Keratinocyte (primary cell): ENCODE data around the gene MALL. TPM values are rescaled to one million over a fixed set of nuclear protein-coding genes. Genes with fewer than 3 reads are reported as not detected.
"Not testable (repeated sequence)": the region's sequence is repeated elsewhere in the genome, so short reads cannot be mapped to it uniquely, and the experiment has no call there.

Source experiments
- DNase-seq: peaks from one replicate; pipeline ENCODE4 v3.0.0-alpha.2; 2011; ENCODE audit warnings: low read depth, missing footprints, low spot score
- FAIRE-seq: peaks from 2 replicates; lab custom pipeline; 2011; peaks lifted over from hg19 to GRCh38; lab: Jason Lieb, UNC
- H2AFZ ChIP-seq: 2 replicates; pipeline ENCODE4 v1.6.0; 2012; ENCODE audit warnings: low read length, control low read depth, inconsistent platforms; ENCODE audit not compliant: control insufficient read depth
- H3K27ac ChIP-seq: 2 replicates; pipeline ENCODE4 v1.5.1; 2011; ENCODE audit warnings: low read length; ENCODE audit not compliant: control insufficient read depth, insufficient read depth
- H3K27me3 ChIP-seq: 3 replicates; pipeline ENCODE4 v1.6.0; 2011; ENCODE audit warnings: low read length; ENCODE audit not compliant: control insufficient read depth, insufficient read depth; ENCODE audit errors: extremely low read depth
- H3K36me3 ChIP-seq, 2 experiments: 2 replicates in 1 of 2; 3 replicates in 1 of 2; pipeline ENCODE4 v1.5.1; 2011; ENCODE audit warnings: low read length in 2 of 2, mild to moderate bottlenecking in 1 of 2; ENCODE audit not compliant: control insufficient read depth in 2 of 2, insufficient read depth in 2 of 2; ENCODE audit errors: extremely low read depth in 1 of 2
- H3K4me1 ChIP-seq: 3 replicates; pipeline ENCODE4 v1.5.1; 2011; ENCODE audit warnings: low read length; ENCODE audit not compliant: control insufficient read depth, insufficient read depth; ENCODE audit errors: extremely low read depth
- H3K4me2 ChIP-seq: 3 replicates; pipeline ENCODE4 v1.6.0; 2011; ENCODE audit warnings: low read depth, low read length; ENCODE audit not compliant: control insufficient read depth, insufficient read depth; ENCODE audit errors: extremely low read depth
- H3K4me3 ChIP-seq, 3 experiments: fragments of 200-600 bp in 1 of 3; sonication (generic) in 1 of 3; 2 replicates in 2 of 3; 3 replicates in 1 of 3; pipeline ENCODE4 v1.5.1; 2011 to 2016; ENCODE audit warnings: low read length in 3 of 3, mild to moderate bottlenecking in 3 of 3, control low read depth in 2 of 3, inconsistent platforms in 1 of 3, low read depth in 1 of 3, mixed read lengths in 1 of 3, mixed run types in 1 of 3, moderate library complexity in 1 of 3; ENCODE audit not compliant: control insufficient read depth in 2 of 3, insufficient read depth in 2 of 3; ENCODE audit errors: extremely low read depth in 1 of 3
- H3K79me2 ChIP-seq: 2 replicates; pipeline ENCODE4 v1.6.0; 2012; ENCODE audit warnings: low read length; ENCODE audit not compliant: control insufficient read depth, insufficient read depth
- H3K9ac ChIP-seq: 3 replicates; pipeline ENCODE4 v1.6.0; 2011; ENCODE audit warnings: low read length; ENCODE audit not compliant: control insufficient read depth, insufficient read depth; ENCODE audit errors: extremely low read depth
- H3K9me1 ChIP-seq: 3 replicates; pipeline ENCODE4 v1.6.0; 2011; ENCODE audit warnings: low read length; ENCODE audit not compliant: control insufficient read depth, insufficient read depth; ENCODE audit errors: extremely low read depth
- H3K9me3 ChIP-seq: 2 replicates; pipeline ENCODE4 v1.5.1; 2012; ENCODE audit warnings: low read depth, low read length; ENCODE audit not compliant: control insufficient read depth
- H4K20me1 ChIP-seq: 3 replicates; pipeline ENCODE4 v1.6.0; 2011; ENCODE audit warnings: low read length; ENCODE audit not compliant: control insufficient read depth, insufficient read depth; ENCODE audit errors: extremely low read depth
- dilution Hi-C: fragments of 300-500 bp; cut with MboI; formaldehyde crosslinking; loops from one replicate; pipeline ENCODE4 v1.7.0; 2020; ENCODE audit warnings: low sequenced_read_pairs; ENCODE audit not compliant: extremely low pct_ligation_motif_present
- polyA plus RNA-seq, 5 experiments: library from polyadenylated mRNA; depleted of rRNA in 3 of 5; stranded (reverse) in 3 of 5; stranded (forward) in 1 of 5; unstranded in 1 of 5; fragments of >200 nt; gene quantifications; 1 replicate in 1 of 5; 2 replicates in 3 of 5; 3 replicates in 1 of 5; pipeline versions ENCODE4 v1.2.1 to v1.2.3, GENCODE V29; 2011 to 2012; ENCODE audit warnings: missing spikeins in 2 of 5, low read depth in 1 of 5, low replicate concordance in 1 of 5

Gene MALL
- polyA plus RNA-seq, 1 donor (not counting 4 experiments of a cell fraction or from before 2014, with no cell fraction given): 29.0 TPM

- FAIRE-seq, H3K4me2 ChIP-seq, DNase-seq, H3K9me1 ChIP-seq, H3K4me1 ChIP-seq, H3K9ac ChIP-seq, H3K9me3 ChIP-seq, H4K20me1 ChIP-seq, H2AFZ ChIP-seq, H3K79me2 ChIP-seq, H3K4me3 ChIP-seq, dilution Hi-C loops, H3K27ac ChIP-seq, H3K36me3 ChIP-seq, H3K27me3 ChIP-seq: not testable (repeated sequence)
These were observed 31.9 kb downstream of the MALL start for GRCh38 chr2:110083757-110084156.

- FAIRE-seq, H3K4me3 ChIP-seq, H4K20me1 ChIP-seq, H3K9ac ChIP-seq, DNase-seq, H3K4me1 ChIP-seq, H3K36me3 ChIP-seq, H3K27me3 ChIP-seq, H3K9me3 ChIP-seq, H3K27ac ChIP-seq, dilution Hi-C loops, H3K9me1 ChIP-seq, H3K4me2 ChIP-seq, H2AFZ ChIP-seq, H3K79me2 ChIP-seq: not testable (repeated sequence)
These were observed 32.5 kb downstream of the MALL start for GRCh38 chr2:110083162-110083561.

- dilution Hi-C loops, FAIRE-seq, H2AFZ ChIP-seq, H3K4me3 ChIP-seq, H3K9me1 ChIP-seq, H3K9ac ChIP-seq, H3K9me3 ChIP-seq, H3K36me3 ChIP-seq, H3K27me3 ChIP-seq, H3K4me2 ChIP-seq, H4K20me1 ChIP-seq, H3K79me2 ChIP-seq, H3K27ac ChIP-seq, H3K4me1 ChIP-seq, DNase-seq: not testable (repeated sequence)
These were observed 37.5 kb downstream of the MALL start for GRCh38 chr2:110078104-110078503.

GRCh38 chr2:110075896-110076295 is 39.7 kb downstream of the MALL start:
- H3K9me1 ChIP-seq, H3K79me2 ChIP-seq, H3K4me3 ChIP-seq, H3K4me1 ChIP-seq, H3K4me2 ChIP-seq, H3K36me3 ChIP-seq, H3K9ac ChIP-seq, H3K9me3 ChIP-seq, H2AFZ ChIP-seq, DNase-seq, H3K27me3 ChIP-seq, dilution Hi-C loops, H3K27ac ChIP-seq, H4K20me1 ChIP-seq: not testable (repeated sequence)
- FAIRE-seq: peak; percentile 29

- H3K4me2 ChIP-seq, H3K27me3 ChIP-seq, H4K20me1 ChIP-seq, H3K36me3 ChIP-seq, H3K9me1 ChIP-seq, H3K9me3 ChIP-seq, H2AFZ ChIP-seq, FAIRE-seq, dilution Hi-C loops, H3K4me3 ChIP-seq, H3K9ac ChIP-seq, H3K79me2 ChIP-seq, DNase-seq, H3K4me1 ChIP-seq, H3K27ac ChIP-seq: not testable (repeated sequence)
These were observed 45.8 kb downstream of the MALL start for GRCh38 chr2:110069869-110070268.
